ENCODE results near the gene RNLS. TPM values are rescaled to one million over a fixed set of nuclear protein-coding genes. Genes with fewer than 3 reads are reported as not detected.

Gene RNLS
- total RNA-seq, 1 donor from 2014 or later: 7.0 TPM

GRCh38 chr10:88473989-88474883 lies 108.9 kb downstream of the RNLS start:
- DNase-seq (ENCODE audit: extremely low spot score, unreplicated experiment): no peak
- no peaks in the 10 kb centered on the region for H3K27me3 Mint-ChIP-seq
- H3K9me3 Mint-ChIP-seq: no peaks in the 10 kb centered on the region

GRCh38 chr10:88472540-88472939 lies 110.6 kb downstream of the RNLS start:
- Mint-ChIP-seq H3K4me3 (no peak overlapping the region), H3K27me3 (no peaks in the 10 kb centered on the region), H3K36me3 (no peaks in the 10 kb centered on the region), H3K9me3 (no peaks in the 10 kb centered on the region), H3K4me1 (ENCODE audit: unreplicated experiment) (peaks cover 18% of the 10 kb centered on the region), H3K27ac (no peak overlapping the region)
- TF ChIP-seq CTCF (conservative IDR thresholded peaks at IDR 0.05): no peak
- no peak for DNase-seq (ENCODE audit: extremely low spot score, unreplicated experiment)

More at GRCh38 chr10:88473989-88474883, 108.9 kb downstream of the RNLS start:
- no peak overlapping the region for H3K4me3 Mint-ChIP-seq
- no peak for TF ChIP-seq CTCF (conservative IDR thresholded peaks at IDR 0.05)
- peaks cover 18% of the 10 kb centered on the region for H3K4me1 Mint-ChIP-seq (ENCODE audit: unreplicated experiment)
- H3K27ac Mint-ChIP-seq: no peak overlapping the region
- no peaks in the 10 kb centered on the region for H3K36me3 Mint-ChIP-seq

GRCh38 chr10:88471899-88472298 lies 111.2 kb downstream of the RNLS start:
- H3K9me3 Mint-ChIP-seq: no peaks in the 10 kb centered on the region

GRCh38 chr10:88467835-88468485 lies 115.2 kb downstream of the RNLS start:
- TF ChIP-seq CTCF (conservative IDR thresholded peaks at IDR 0.05): no peak
- Mint-ChIP-seq H3K27ac (no peak overlapping the region), H3K4me3 (no peak overlapping the region), H3K36me3 (no peaks in the 10 kb centered on the region), H3K27me3 (no peaks in the 10 kb centered on the region), H3K9me3 (no peaks in the 10 kb centered on the region), H3K4me1 (ENCODE audit: unreplicated experiment) (peaks cover 13% of the 10 kb centered on the region)
- no peak for DNase-seq (ENCODE audit: extremely low spot score, unreplicated experiment)

More at GRCh38 chr10:88471899-88472298, 111.2 kb downstream of the RNLS start:
- H3K36me3 Mint-ChIP-seq: no peaks in the 10 kb centered on the region
- no peak overlapping the region for H3K4me3 Mint-ChIP-seq
- H3K4me1 Mint-ChIP-seq (ENCODE audit: unreplicated experiment): peaks cover 18% of the 10 kb centered on the region
- no peak for TF ChIP-seq CTCF (conservative IDR thresholded peaks at IDR 0.05)
- H3K27me3 Mint-ChIP-seq: no peaks in the 10 kb centered on the region
- no peak overlapping the region for H3K27ac Mint-ChIP-seq
- no peak for DNase-seq (ENCODE audit: extremely low spot score, unreplicated experiment)

GRCh38 chr10:88466786-88467185 lies 116.3 kb downstream of the RNLS start:
- no peak overlapping the region for H3K27ac Mint-ChIP-seq
- no peak for TF ChIP-seq CTCF (conservative IDR thresholded peaks at IDR 0.05)
- H3K36me3 Mint-ChIP-seq: no peaks in the 10 kb centered on the region
- no peaks in the 10 kb centered on the region for H3K9me3 Mint-ChIP-seq
- H3K4me3 Mint-ChIP-seq: no peak overlapping the region
- H3K27me3 Mint-ChIP-seq: no peaks in the 10 kb centered on the region
- DNase-seq (ENCODE audit: extremely low spot score, unreplicated experiment): no peak
- peaks cover 8% of the 10 kb centered on the region for H3K4me1 Mint-ChIP-seq (ENCODE audit: unreplicated experiment)

All from type B pancreatic cell (in vitro differentiated cells).